ENCODE results near the gene SLC25A27. TPM values are rescaled to one million over a fixed set of nuclear protein-coding genes. Genes with fewer than 3 reads are reported as not detected.

Gene SLC25A27
- total RNA-seq, 1 donor from 2014 or later: 11.7 TPM

DNA sequence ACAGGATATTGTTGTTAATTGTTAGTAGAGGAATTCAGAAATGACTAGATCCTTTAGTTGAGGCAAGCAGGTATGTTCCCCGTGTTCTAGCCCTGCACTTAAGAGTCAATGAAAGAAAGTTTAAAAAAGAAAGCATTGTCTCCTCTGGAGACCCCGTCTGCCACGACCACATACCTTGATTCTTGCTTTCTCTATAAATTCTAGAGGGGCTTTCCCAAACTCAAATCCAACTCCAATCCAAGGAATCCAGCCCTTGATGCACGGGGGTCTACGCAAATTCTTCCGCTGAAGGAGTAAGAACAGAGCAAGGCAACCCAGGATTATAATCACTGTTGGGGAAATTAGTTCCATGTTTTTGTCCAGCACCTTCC lies 558 bp upstream of the SLC25A27 start:
- Histone ChIP-seq H3K36me3 (no peaks in the 10 kb centered on the region), H3K9me3 (no peaks in the 10 kb centered on the region), H3K4me1 (peaks cover 0 to 4% of the 10 kb centered on the region in 2 donors), H3K4me3 (peak overlapping the region; percentile 85 to 90), H3K27me3 (no peaks in the 10 kb centered on the region), H3K27ac (no peak overlapping the region)
- intact Hi-C loops (cut with DNase I): loop anchor here (2.0 kb wide), 1 partner anchor 521 kb away; no protein-coding TSS in a partner anchor
- TF ChIP-seq, protein P1, sequence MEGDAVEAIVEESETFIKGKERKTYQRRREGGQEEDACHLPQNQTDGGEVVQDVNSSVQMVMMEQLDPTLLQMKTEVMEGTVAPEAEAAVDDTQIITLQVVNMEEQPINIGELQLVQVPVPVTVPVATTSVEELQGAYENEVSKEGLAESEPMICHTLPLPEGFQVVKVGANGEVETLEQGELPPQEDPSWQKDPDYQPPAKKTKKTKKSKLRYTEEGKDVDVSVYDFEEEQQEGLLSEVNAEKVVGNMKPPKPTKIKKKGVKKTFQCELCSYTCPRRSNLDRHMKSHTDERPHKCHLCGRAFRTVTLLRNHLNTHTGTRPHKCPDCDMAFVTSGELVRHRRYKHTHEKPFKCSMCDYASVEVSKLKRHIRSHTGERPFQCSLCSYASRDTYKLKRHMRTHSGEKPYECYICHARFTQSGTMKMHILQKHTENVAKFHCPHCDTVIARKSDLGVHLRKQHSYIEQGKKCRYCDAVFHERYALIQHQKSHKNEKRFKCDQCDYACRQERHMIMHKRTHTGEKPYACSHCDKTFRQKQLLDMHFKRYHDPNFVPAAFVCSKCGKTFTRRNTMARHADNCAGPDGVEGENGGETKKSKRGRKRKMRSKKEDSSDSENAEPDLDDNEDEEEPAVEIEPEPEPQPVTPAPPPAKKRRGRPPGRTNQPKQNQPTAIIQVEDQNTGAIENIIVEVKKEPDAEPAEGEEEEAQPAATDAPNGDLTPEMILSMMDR (IDR thresholded peaks at IDR 0.05): no peak
- DNase-seq (ENCODE audit: low spot score in 2 of 2): no peak

DNA sequence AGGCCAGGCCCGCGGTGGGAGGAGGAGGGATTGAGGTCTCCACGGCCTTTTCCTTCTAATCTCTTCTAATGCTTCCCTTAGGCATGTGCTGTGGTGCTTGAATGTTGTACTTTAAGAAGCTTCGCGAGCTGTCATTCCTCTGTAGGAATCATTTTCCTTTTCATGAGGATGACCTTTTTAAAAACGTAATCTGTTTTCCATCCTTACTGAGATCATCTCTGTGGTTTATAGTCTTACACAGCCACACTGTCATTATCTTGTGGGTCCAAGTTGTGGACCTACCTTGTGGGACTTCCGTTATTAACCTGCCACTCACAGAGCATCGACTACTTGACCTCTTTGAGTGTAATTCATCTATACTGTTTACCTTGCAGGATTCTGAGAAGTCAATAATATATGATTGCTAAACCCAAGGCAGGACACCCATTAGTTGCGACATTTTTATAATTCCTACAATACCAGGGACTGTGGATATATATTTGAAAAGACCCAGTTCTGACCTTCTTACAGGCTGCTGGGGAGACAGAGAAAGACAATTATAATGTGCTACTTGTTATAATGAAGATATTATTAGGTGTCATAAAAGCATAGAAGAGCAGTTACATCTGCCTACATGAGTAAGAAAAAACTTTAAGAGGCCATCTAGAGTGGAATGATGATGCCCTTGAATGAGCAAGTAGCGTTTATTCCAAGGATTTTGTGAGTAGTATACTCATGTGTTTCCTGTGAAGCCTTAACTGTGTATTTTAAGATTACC lies 842 bp downstream of the SLC25A27 start:
- peaks cover 0 to 4% of the 10 kb centered on the region in 2 donors for H3K36me3 ChIP-seq
- H3K4me1 ChIP-seq: peaks cover 0 to 4% of the 10 kb centered on the region in 2 donors
- H3K27me3 ChIP-seq: no peaks in the 10 kb centered on the region
- peak overlapping the region; percentile 86 to 87 for H3K27ac ChIP-seq
- TF ChIP-seq, protein P1 (IDR thresholded peaks at IDR 0.05): no peak
- DNase-seq (ENCODE audit: low spot score in 2 of 2): no peak
- H3K4me3 ChIP-seq: peak overlapping the region; percentile 85 to 90
- H3K9me3 ChIP-seq: no peaks in the 10 kb centered on the region
- intact Hi-C loops (cut with DNase I): loop anchor here (2.0 kb wide), 1 partner anchor 523 kb away; no protein-coding TSS in a partner anchor

GRCh38 chr6:46655803-46656202 lies 3.0 kb downstream of the SLC25A27 start:
- intact Hi-C loops (cut with DNase I): no loop called here
- H3K27me3 ChIP-seq: no peaks in the 10 kb centered on the region
- H3K27ac ChIP-seq: no peak overlapping the region
- no peak for DNase-seq (ENCODE audit: low spot score in 2 of 2)
- TF ChIP-seq, protein P1 (IDR thresholded peaks at IDR 0.05): no peak
- peaks cover 4 to 6% of the 10 kb centered on the region in 2 donors for H3K36me3 ChIP-seq
- no peak overlapping the region for H3K4me3 ChIP-seq
- H3K9me3 ChIP-seq: no peaks in the 10 kb centered on the region
- H3K4me1 ChIP-seq: peaks cover 0 to 4% of the 10 kb centered on the region in 2 donors

DNA sequence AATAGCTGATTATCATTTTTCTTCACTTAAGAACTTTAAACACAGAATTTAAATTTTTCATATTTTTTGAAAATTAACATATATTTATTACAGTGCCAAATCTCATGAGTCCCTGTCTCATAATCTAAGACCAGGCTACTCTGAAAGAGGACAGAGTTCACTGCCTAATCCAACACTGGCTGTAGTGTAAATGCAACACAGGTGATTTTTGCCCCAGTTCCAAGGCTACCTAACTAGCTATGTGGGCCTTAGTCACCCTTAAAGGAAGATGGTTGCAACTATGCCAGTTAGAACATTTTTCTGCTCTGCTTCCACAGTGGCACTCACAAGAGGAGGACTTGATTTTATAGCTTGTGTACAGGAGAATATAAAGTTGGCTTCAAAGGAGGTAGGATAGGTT lies 4.9 kb downstream of the SLC25A27 start:
- TF ChIP-seq, protein P1 (IDR thresholded peaks at IDR 0.05): no peak
- H3K4me1 ChIP-seq: peaks cover 0 to 4% of the 10 kb centered on the region in 2 donors
- H3K9me3 ChIP-seq: no peaks in the 10 kb centered on the region
- peaks cover 4 to 11% of the 10 kb centered on the region in 2 donors for H3K36me3 ChIP-seq
- intact Hi-C loops (cut with DNase I): no loop called here
- H3K4me3 ChIP-seq: no peak overlapping the region
- H3K27me3 ChIP-seq: no peaks in the 10 kb centered on the region
- no peak overlapping the region for H3K27ac ChIP-seq
- no peak for DNase-seq (ENCODE audit: low spot score in 2 of 2)

DNA sequence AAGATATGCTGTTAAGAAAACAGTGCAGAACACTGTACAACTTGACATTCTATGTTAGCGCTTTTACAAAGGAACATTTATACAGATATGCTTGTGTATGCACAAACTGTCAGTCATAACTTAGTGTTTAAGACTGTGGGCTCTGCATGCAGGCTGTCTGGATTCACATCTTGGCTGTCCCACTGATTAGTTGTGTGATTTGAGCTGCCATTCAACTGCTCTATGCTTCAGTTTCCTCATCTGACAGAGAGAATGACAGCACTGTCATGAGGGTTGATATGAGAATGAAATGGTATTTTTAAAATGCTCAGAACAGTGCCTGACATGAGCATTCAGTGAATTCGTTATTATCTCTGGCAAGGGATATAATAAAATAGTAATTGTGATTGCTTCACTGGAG lies 8.7 kb downstream of the SLC25A27 start:
- TF ChIP-seq, protein P1 (IDR thresholded peaks at IDR 0.05): no peak
- H3K4me1 ChIP-seq: no peaks in the 10 kb centered on the region
- no peak for DNase-seq (ENCODE audit: low spot score in 2 of 2)
- H3K4me3 ChIP-seq: no peak overlapping the region
- peaks cover 4 to 14% of the 10 kb centered on the region in 2 donors for H3K36me3 ChIP-seq
- H3K27ac ChIP-seq: no peak overlapping the region
- no peaks in the 10 kb centered on the region for H3K27me3 ChIP-seq
- H3K9me3 ChIP-seq: no peaks in the 10 kb centered on the region
- intact Hi-C loops (cut with DNase I): no loop called here
